Stimulated activated memory B cell treated with anti-CD40 and anti-IgM and Interleukin-4, amounts not matched to agents 10 μg/mL and 1 μg/mL and 100 μg/mL, for 72 hours (primary cell): ENCODE measurements around the gene CEP41.

Source experiments
- ATAC-seq: fragments of 150-1000 bp; cut with Tn5 transposase; 2 replicates; pipeline ENCODE4 v1.10.0; 2021
- H3K27ac Mint-ChIP-seq: one replicate; pipeline ENCODE4 v1.8.0; 2022; ENCODE audit warnings: mild to moderate bottlenecking, mixed read lengths
- H3K27me3 Mint-ChIP-seq: one replicate; pipeline ENCODE4 v1.8.0; 2022; ENCODE audit warnings: mixed read lengths
- H3K36me3 Mint-ChIP-seq: one replicate; pipeline ENCODE4 v1.8.0; 2022; ENCODE audit warnings: mixed read lengths
- H3K4me1 Mint-ChIP-seq: one replicate; pipeline ENCODE4 v1.8.0; 2022; ENCODE audit warnings: mixed read lengths
- H3K4me3 Mint-ChIP-seq: one replicate; pipeline ENCODE4 v1.8.0; 2022; ENCODE audit warnings: mild to moderate bottlenecking, moderate library complexity, mixed read lengths
- H3K9me3 Mint-ChIP-seq: one replicate; pipeline ENCODE4 v1.8.0; 2022; ENCODE audit warnings: mixed read lengths

CEP41 gene

DNA sequence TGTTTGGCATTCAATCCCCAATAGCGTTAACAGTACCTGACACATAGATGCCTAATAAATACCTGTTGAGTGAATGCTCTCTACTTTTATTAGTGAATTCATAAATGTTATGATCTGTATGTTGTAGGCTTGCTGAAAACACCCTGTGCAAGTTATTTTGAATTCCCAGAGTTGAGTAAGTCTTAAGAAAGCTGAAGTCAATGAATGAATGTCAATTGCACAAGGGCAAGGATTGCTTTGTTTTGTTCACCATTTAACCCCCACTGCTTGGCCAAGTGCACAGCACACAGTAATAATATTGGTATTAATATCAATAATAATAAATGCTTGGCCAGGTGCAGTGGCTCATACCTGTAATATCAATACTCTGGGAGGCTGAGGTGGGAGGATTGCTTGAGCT, 50.3 kb downstream of the CEP41 start:
- Mint-ChIP-seq H3K27me3 (no peaks in the 10 kb centered on the region), H3K36me3 (no peaks in the 10 kb centered on the region), H3K9me3 (no peaks in the 10 kb centered on the region), H3K27ac (no peak overlapping the region), H3K4me3 (no peak overlapping the region), H3K4me1 (peaks cover 11% of the 10 kb centered on the region)
- ATAC-seq, result no peak

DNA sequence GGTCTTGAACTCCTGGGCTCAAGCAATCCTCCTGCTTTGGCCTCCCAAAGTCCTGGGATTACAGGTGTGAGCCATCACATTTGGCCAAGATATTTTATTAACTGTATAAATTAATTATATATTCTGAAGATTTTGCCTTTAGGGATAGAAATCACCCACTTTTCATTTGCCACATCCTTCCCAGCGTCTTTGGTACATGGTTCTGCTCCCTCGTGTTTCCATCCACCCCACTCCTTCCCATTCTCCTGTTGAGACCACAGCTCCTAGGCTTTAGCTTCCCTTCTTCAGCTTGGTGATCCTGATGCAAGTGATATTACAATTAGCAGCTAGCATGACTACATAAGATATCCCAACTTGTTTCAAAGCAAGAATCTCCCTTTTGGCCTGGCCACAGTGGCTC, 52.1 kb downstream of the CEP41 start:
- Mint-ChIP-seq H3K4me1 (peaks cover 2% of the 10 kb centered on the region), H3K9me3 (no peaks in the 10 kb centered on the region), H3K36me3 (no peaks in the 10 kb centered on the region), H3K4me3 (no peak overlapping the region), H3K27ac (no peak overlapping the region), H3K27me3 (peaks cover 15% of the 10 kb centered on the region)
- no peak for ATAC-seq

DNA sequence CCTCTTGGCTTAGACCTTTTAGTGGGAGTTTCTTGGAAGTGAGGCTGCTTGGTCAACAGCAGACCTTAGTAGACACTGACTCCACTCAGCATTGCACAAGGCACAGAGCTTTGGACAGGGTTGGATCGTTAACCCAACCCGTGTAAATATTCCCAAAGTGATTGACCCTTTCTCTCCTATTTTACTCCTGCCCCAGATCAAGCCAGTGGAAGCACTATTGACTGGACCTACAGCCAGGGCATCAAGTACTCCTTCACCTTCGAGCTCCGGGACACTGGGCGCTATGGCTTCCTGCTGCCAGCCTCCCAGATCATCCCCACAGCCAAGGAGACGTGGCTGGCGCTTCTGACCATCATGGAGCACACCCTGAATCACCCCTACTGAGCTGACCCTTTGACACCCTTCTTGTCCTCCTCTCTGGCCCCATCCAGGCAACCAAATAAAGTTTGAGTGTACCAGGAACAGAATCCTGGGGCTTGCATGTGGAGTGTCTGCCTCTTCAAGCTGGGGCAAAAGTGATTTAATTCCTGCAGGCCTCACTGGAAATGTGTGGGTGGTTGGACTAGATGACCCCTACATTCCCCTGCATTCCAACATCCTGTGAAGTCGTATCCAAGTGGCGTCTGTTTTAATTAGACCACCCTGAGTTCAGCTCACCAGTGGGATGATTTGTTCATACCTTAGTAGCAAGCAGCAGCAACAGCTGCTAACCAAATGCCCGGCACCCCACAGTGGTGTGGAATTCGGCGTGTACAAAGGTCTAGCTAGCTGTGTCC, 53.0 kb downstream of the CEP41 start:
- H3K27me3 Mint-ChIP-seq, result peaks cover 17% of the 10 kb centered on the region
- no peak for ATAC-seq
- no peaks in the 10 kb centered on the region for H3K9me3 Mint-ChIP-seq
- no peaks in the 10 kb centered on the region for H3K4me1 Mint-ChIP-seq
- no peak overlapping the region for H3K27ac Mint-ChIP-seq
- H3K4me3 Mint-ChIP-seq, result no peak overlapping the region
- no peaks in the 10 kb centered on the region for H3K36me3 Mint-ChIP-seq

DNA sequence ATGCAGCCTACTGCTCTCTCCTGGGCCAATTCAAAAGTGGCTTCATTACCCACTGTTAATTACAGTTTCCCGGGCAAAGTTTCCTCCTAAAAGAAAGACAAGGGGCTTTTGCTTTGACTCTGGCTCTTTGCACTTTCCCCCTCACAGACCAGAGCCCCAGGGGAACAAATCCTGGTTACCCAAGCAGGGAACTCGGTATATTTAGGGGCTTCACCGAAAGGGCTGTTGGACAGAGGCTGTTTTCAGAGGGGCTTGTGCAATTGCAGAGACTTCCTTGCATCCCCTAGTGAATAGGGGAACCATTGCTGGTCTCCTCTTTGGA, 53.5 kb downstream of the CEP41 start:
- H3K9me3 Mint-ChIP-seq, result no peaks in the 10 kb centered on the region
- H3K36me3 Mint-ChIP-seq, result no peaks in the 10 kb centered on the region

DNA sequence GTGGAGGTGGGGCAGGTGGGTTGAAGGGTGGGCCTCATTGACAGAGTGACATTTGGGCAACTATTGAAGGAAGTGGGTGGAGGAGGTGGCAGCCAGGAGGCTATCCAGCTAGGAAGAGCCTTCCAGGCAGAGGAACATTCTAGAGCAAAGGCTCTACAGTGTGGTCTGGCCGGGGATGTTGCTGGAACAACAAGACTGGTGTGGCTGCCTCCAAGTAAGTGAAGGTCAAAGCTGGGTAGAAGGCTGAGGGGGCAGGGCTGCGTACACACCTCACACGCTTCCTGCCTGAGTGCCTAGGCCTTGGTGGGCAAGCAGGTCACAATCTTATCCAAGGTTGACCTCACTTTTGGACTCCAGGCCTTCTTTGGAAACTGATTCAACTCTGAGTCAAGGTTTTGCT, 53.9 kb downstream of the CEP41 start:
- H3K4me3 Mint-ChIP-seq, result no peak overlapping the region
- H3K27me3 Mint-ChIP-seq, result peaks cover 20% of the 10 kb centered on the region
- H3K9me3 Mint-ChIP-seq, result no peaks in the 10 kb centered on the region
- no peak overlapping the region for H3K27ac Mint-ChIP-seq
- H3K4me1 Mint-ChIP-seq, result no peaks in the 10 kb centered on the region
- no peaks in the 10 kb centered on the region for H3K36me3 Mint-ChIP-seq
- no peak for ATAC-seq

More for the DNA sequence above, 53.5 kb downstream of the CEP41 start:
- Mint-ChIP-seq H3K27ac (no peak overlapping the region), H3K27me3 (peaks cover 17% of the 10 kb centered on the region), H3K4me1 (no peaks in the 10 kb centered on the region), H3K4me3 (no peak overlapping the region)
- ATAC-seq, result no peak

DNA sequence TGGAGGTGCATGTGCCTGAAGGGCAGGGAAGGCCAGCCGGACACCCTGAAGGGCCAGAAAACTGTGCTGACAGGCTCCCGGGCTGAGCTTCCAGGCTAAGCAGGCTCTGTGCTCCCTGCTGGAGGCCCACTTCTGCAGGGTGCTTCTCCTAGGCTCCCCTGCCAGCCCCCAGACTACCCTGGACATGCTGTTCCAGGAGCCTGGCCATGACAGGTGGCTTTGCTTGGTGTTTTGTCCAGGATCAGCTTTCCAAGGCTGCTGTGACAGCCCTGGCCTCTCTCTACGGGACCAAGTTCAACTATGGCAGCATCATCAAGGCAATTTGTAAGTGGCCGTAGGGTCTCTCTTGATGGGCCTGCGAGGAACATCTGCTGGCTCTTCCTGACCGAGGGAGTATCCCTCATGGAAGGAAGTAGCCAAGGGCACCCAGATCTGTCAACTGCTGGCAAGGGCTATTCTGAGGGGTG, 55.2 kb downstream of the CEP41 start:
- ATAC-seq, result no peak
- H3K27ac Mint-ChIP-seq, result no peak overlapping the region
- H3K4me3 Mint-ChIP-seq, result no peak overlapping the region
- H3K27me3 Mint-ChIP-seq, result peaks cover 27% of the 10 kb centered on the region
- no peaks in the 10 kb centered on the region for H3K36me3 Mint-ChIP-seq
- no peaks in the 10 kb centered on the region for H3K9me3 Mint-ChIP-seq
- no peaks in the 10 kb centered on the region for H3K4me1 Mint-ChIP-seq

DNA sequence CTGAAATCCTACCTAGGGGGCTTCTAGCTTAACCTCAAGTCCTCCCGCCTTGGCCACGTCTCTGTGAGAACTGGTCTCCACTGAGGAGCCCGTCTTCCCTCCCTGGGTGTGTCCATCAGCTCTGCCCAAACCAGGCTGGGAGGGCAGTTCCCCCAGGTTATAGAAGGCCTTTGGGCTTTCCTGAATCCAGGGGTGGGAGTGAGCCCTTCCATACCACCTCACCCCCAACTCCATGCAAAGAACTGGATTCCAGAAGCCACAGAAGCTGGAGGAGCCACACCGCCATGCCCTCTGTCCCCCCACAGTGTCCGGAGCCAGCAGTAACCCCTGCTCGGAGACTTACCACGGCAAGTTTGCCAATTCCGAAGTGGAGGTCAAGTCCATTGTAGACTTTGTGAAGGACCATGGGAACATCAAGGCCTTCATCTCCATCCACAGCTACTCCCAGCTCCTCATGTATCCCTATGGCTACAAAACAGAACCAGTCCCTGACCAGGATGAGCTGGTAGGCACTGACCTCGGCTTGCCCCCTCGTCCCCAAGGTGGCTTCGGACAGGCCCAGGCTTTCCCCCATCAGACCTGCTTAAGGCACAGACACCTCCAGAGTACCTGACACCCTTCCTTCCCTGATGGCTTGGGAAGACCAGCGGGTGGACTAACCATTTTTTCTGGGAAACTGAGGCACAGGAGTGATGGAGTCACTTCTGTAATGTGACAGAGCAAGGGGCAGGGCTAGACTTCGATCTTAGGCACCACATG, 55.8 kb downstream of the CEP41 start:
- Mint-ChIP-seq H3K4me1 (no peaks in the 10 kb centered on the region), H3K9me3 (no peaks in the 10 kb centered on the region), H3K36me3 (no peaks in the 10 kb centered on the region), H3K27ac (no peak overlapping the region), H3K4me3 (no peak overlapping the region), H3K27me3 (peaks cover 27% of the 10 kb centered on the region)
- no peak for ATAC-seq

DNA sequence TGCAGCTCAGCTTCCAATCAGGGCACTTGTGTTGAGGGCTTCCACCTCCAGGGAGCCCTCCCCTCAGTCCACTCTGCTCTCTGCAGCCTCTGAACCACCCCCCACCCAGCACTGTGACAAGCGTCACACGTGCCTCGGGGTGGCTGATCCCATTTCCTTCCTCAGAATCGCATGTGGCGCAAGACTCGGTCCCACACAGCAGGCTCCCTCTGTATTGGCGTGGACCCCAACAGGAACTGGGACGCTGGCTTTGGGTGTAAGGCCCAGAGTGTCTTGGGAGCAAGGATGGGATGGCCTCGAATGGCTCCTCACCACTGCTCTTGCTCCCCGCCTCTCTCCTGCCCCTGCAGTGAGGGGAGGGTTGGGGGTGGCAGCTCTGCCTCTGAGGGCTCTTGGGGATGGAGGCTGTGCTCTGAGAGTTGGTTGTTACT, 56.4 kb downstream of the CEP41 start:
- no peaks in the 10 kb centered on the region for H3K36me3 Mint-ChIP-seq
- H3K27ac Mint-ChIP-seq, result no peak overlapping the region
- ATAC-seq, result no peak
- H3K9me3 Mint-ChIP-seq, result no peaks in the 10 kb centered on the region
- peaks cover 27% of the 10 kb centered on the region for H3K27me3 Mint-ChIP-seq
- no peaks in the 10 kb centered on the region for H3K4me1 Mint-ChIP-seq
- H3K4me3 Mint-ChIP-seq, result no peak overlapping the region

DNA sequence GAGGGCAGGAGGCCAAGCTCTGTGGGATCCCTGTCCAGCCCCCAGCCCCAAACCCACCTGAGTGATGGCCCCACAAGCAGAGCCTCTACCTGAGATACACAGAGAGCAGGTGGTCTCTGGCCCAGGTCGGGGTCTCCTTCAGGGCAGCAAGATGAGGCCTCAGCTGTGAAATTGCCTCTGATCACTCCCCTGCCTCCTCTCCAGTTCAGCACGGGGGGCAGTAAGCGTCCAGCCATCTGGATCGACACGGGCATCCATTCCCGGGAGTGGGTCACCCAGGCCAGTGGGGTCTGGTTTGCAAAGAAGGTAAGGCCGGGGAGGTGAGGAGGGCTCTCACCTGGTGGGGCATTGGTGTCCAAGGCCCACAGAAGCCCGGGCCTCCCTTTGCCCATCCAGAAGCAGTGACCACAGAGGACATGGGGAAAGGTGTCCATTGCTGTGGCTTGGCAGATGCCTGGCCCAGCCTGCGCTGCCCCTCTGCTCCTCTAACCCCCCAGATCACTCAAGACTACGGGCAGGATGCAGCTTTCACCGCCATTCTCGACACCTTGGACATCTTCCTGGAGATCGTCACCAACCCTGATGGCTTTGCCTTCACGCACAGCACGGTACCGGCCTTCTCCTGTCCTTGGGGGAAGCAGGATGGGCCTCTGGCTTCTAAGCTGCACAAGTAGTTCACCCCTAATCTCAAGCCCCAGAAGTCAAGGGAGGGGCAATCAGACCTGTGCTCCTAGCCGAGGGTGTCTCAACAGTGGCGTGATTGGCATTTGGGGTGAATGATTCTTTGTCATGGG, 57.4 kb downstream of the CEP41 start:
- Mint-ChIP-seq H3K4me3 (no peak overlapping the region), H3K27me3 (peaks cover 27% of the 10 kb centered on the region), H3K4me1 (no peaks in the 10 kb centered on the region), H3K9me3 (no peaks in the 10 kb centered on the region), H3K27ac (no peak overlapping the region), H3K36me3 (no peaks in the 10 kb centered on the region)
- ATAC-seq, result no peak

DNA sequence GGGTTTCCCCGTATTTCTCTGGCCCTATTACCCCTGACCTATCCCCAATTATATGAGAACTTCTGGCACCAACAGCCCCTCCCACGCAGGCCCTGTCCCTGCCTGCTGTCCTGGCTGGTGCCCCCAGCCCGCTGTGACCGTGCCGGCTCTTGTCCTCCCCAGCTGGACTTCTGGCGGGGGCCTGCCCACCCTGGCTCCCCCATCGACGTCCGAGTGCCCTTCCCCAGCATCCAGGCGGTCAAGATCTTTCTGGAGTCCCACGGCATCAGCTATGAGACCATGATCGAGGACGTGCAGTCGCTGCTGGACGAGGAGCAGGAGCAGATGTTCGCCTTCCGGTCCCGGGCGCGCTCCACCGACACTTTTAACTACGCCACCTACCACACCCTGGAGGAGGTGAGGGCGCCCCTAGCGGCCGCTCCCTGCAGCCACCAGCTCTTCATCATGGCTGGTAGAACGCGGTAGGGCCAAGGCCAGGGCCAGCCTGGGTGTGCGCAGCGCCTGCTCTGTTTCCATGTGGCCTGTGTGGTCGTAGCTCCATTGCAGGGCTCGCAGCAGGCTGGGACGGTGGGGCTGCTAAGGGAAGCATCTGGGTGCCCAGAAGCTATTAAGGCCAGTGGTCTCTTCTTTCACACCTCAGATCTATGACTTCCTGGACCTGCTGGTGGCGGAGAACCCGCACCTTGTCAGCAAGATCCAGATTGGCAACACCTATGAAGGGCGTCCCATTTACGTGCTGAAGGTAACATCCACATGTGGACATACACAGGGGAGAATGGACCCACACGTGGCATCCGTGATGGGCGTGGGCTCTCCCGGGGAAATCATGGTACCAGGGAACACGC, 59.1 kb downstream of the CEP41 start:
- no peak for ATAC-seq
- H3K9me3 Mint-ChIP-seq, result peaks cover under 1% of the 10 kb centered on the region
- no peak overlapping the region for H3K27ac Mint-ChIP-seq
- H3K36me3 Mint-ChIP-seq, result no peaks in the 10 kb centered on the region
- peaks cover 27% of the 10 kb centered on the region for H3K27me3 Mint-ChIP-seq
- H3K4me3 Mint-ChIP-seq, result no peak overlapping the region
- no peaks in the 10 kb centered on the region for H3K4me1 Mint-ChIP-seq

DNA sequence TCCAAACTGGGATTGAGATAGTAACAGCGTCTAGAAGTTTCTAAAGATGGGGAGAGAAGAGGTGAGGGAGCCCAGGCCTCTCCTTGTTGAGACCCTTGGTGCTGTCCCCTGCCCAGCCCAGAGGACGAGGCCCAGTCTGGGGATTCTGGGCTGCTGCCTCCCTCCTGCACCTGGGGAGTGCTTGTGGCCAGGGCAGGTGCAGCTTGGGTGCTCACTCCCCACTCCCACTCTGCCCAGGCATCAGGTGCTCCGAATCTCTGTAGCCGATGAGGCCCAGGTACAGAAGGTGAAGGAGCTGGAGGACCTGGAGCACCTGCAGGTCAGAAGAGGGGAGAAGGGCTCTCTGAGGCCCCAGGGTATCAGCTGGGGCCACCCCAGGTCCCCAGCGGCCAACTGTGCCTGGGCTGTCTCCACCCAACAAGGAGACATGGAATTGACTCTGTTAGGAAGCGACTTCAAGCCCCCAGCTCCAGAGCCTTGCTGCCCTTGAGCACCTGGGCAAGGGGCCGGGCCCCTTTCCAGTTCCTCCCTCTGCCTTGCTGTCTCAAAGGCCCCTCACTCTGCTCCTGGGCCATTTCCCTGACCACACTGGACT, 59.9 kb downstream of the CEP41 start:
- H3K27ac Mint-ChIP-seq, result no peak overlapping the region
- H3K4me3 Mint-ChIP-seq, result no peak overlapping the region
- no peaks in the 10 kb centered on the region for H3K4me1 Mint-ChIP-seq
- peaks cover 27% of the 10 kb centered on the region for H3K27me3 Mint-ChIP-seq
- H3K9me3 Mint-ChIP-seq, result peaks cover 8% of the 10 kb centered on the region
- H3K36me3 Mint-ChIP-seq, result no peaks in the 10 kb centered on the region
- no peak for ATAC-seq

DNA sequence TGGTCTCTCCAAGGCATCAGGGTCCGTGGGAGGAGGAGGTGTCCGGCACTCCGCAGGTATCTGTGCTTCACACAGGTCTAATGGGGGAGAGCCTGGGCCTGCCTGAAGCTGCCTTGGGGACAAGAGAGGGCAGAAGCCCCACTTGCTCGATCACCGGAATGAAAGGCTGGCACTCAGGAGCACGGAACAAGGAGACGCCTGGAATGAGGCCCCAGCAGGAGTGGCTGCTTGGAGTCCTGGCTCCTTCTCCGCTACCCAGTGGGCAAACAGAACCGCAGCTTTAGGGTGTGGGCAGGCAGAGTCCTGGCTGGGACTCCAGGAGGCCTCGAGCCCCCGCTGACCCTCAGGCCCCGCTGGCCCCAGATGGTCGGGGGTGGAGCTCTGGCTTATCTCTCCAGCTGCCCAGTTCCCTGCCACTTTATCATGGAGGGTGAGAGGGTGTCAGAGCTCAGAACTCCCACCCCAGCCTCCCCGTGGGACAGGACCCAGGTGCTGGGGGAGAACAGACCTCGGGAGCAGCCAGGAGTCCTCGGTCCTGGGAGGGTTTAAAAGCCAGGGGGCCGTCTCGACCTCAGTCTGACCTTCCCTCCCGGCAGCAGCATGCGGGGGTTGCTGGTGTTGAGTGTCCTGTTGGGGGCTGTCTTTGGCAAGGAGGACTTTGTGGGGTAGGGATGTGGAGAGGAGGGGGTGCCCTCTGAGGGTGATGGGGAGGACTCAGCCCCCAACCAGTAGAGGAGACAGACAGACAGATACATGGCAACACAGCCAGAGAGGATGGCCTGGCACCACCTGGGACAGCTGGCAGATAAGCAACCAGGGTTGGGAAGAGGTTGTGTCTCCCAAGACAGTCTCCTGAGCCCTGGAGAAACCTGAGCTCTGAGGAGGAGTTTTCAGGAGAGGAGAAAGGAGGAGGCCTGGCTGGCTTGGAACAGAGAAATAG, 60.6 kb downstream of the CEP41 start, which contains the start of gene CPA1:
Gene CPA1 (plus strand): TSS at position 574 of the 940 bp plus-strand sequence. CDS start 27 bp downstream, at position 601.
- Mint-ChIP-seq H3K27me3 (peaks cover 27% of the 10 kb centered on the region), H3K27ac (no peak within 1 kb of the TSS), H3K9me3 (peaks cover 11% of the 10 kb centered on the region), H3K4me3 (no peak within 1 kb of the TSS), H3K36me3 (no peaks in the 10 kb centered on the region), H3K4me1 (no peaks in the 10 kb centered on the region)
- peak; percentile 24 for ATAC-seq

DNA sequence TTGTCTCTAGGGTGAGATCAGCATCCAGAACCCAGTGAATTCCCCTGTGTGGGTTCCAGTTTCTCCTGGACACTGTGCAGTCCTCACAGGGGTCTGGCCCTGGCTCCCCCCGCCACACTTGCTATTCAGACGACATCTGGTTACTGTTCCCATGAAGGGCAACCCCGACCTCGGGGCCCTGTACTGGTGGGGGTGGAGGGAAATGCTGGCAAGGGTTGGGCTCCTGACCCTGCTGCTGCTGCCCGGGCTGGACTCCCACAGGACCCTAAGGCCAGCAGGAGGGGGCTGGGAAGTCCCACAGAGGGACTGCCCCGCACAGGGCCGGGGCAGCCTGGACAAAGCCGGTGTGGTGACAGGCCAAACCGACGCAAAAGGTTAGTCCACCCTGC, 61.3 kb downstream of the CEP41 start:
- Mint-ChIP-seq H3K36me3 (no peaks in the 10 kb centered on the region), H3K27ac (no peak overlapping the region), H3K4me1 (no peaks in the 10 kb centered on the region), H3K4me3 (no peak overlapping the region), H3K9me3 (peaks cover 11% of the 10 kb centered on the region), H3K27me3 (peaks cover 21% of the 10 kb centered on the region)
- ATAC-seq, result no peak
